Osteocyte (in vitro differentiated cells): ENCODE results near the gene ZNF830. TPM values are rescaled to one million over a fixed set of nuclear protein-coding genes. Genes with fewer than 3 reads are reported as not detected.

Experiments used
- DNase-seq: peaks from one replicate; pipeline ENCODE4 v3.0.0; 2021; ENCODE audit warnings: mixed read lengths; ENCODE audit not compliant: unreplicated experiment; ENCODE audit errors: extremely low spot score
- H3K27ac Mint-ChIP-seq: one replicate; pipeline ENCODE4 v1.8.0; 2021; ENCODE audit warnings: mild to moderate bottlenecking, mixed read lengths; ENCODE audit not compliant: unreplicated experiment
- H3K27me3 Mint-ChIP-seq: one replicate; pipeline ENCODE4 v1.8.0; 2021; ENCODE audit warnings: mixed read lengths; ENCODE audit not compliant: unreplicated experiment
- H3K36me3 Mint-ChIP-seq: one replicate; pipeline ENCODE4 v1.8.0; 2021; ENCODE audit warnings: mixed read lengths; ENCODE audit not compliant: unreplicated experiment
- H3K4me1 Mint-ChIP-seq: one replicate; pipeline ENCODE4 v1.8.0; 2021; ENCODE audit warnings: mixed read lengths; ENCODE audit not compliant: unreplicated experiment
- H3K4me3 Mint-ChIP-seq: one replicate; pipeline ENCODE4 v1.8.0; 2021; ENCODE audit warnings: mild to moderate bottlenecking, moderate library complexity, mixed read lengths; ENCODE audit not compliant: unreplicated experiment
- H3K9me3 Mint-ChIP-seq: one replicate; pipeline ENCODE4 v1.8.0; 2021; ENCODE audit warnings: mixed read lengths; ENCODE audit not compliant: unreplicated experiment
- total RNA-seq: library from RNA; stranded (reverse); gene quantifications from 2 replicates; pipeline ENCODE4 v1.2.1, GENCODE V29; 2021
- TF ChIP-seq, protein P1 (sequence below): fragments of 200-600 bp; sonication (generic); IDR thresholded peaks from 2 replicates; pipeline ENCODE4 v1.5.0; 2021; ENCODE audit warnings: antibody characterized with exemption, mild to moderate bottlenecking, moderate library complexity

The ZNF830 gene
- total RNA-seq, 1 donor from 2014 or later, result 17.5 TPM

DNA sequence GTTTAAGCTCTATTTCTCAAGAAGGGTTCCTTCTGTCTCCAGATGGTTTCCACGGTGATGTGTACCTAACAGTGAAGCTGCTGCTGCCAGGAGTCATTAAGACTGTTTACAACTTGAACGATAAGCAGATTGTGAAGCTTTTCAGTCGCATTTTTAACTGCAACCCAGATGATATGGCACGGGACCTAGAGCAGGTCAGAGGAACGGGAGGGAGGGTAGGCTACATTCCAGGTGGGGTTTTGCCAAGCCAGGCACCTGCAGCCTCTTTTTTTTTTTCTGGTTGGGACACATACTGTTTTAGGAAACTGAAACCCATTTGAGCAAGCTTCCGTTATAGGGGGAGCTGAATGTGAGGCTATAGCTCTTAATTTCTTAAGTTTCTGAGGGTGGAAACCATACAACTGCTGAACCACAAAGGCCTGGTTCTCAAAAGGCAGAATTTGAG, 29.6 kb downstream of the ZNF830 start:
- H3K9me3 Mint-ChIP-seq, result no peaks in the 10 kb centered on the region
- H3K4me3 Mint-ChIP-seq, result no peak overlapping the region
- no peak overlapping the region for H3K27ac Mint-ChIP-seq
- TF ChIP-seq, protein P1, sequence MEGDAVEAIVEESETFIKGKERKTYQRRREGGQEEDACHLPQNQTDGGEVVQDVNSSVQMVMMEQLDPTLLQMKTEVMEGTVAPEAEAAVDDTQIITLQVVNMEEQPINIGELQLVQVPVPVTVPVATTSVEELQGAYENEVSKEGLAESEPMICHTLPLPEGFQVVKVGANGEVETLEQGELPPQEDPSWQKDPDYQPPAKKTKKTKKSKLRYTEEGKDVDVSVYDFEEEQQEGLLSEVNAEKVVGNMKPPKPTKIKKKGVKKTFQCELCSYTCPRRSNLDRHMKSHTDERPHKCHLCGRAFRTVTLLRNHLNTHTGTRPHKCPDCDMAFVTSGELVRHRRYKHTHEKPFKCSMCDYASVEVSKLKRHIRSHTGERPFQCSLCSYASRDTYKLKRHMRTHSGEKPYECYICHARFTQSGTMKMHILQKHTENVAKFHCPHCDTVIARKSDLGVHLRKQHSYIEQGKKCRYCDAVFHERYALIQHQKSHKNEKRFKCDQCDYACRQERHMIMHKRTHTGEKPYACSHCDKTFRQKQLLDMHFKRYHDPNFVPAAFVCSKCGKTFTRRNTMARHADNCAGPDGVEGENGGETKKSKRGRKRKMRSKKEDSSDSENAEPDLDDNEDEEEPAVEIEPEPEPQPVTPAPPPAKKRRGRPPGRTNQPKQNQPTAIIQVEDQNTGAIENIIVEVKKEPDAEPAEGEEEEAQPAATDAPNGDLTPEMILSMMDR, result no peak
- DNase-seq, result no peak
- H3K27me3 Mint-ChIP-seq, result no peaks in the 10 kb centered on the region
- H3K4me1 Mint-ChIP-seq, result no peaks in the 10 kb centered on the region
- H3K36me3 Mint-ChIP-seq, result peaks cover 60% of the 10 kb centered on the region

DNA sequence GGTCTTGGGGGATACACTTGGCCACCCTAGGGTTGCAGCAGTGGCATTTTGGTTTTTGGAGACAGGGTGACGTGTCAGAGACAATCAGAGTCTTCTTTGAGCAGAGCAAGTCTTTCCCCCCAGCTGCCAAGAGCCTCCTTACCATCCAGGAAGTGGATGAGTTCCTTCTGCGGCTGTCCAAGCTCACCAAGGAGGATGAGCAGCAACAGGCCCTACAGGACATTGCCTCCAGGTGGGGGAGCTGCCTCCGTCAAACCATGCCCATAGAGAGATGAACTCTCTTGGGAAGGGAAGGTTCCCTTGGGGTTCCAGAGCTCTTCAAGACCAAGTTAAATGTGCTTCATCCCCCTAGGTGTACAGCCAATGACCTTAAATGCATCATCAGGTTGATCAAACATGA, 30.3 kb downstream of the ZNF830 start:
- H3K36me3 Mint-ChIP-seq, result peaks cover 57% of the 10 kb centered on the region
- H3K27ac Mint-ChIP-seq, result no peak overlapping the region
- H3K27me3 Mint-ChIP-seq, result no peaks in the 10 kb centered on the region

DNA sequence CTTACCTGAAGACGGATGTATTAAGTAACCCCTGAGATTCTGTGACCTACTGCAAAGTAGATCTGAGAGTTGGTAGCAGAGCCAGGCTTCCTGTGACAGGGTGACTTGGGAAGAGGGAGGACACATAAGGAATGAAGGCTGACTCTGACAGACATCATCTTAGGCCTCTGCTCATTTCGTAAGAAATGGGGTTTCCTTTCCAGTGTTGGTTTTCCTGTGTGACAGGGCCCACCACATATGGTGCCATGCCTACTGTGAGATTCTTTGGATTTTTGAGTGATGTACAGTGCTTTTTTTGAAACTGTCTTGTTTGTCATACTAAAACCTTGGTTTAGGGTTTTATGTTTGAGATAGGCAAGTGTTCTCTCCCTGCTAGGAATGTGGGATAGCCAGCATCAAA, 31.7 kb downstream of the ZNF830 start:
- Mint-ChIP-seq H3K36me3 (peaks cover 54% of the 10 kb centered on the region), H3K4me1 (peaks cover 12% of the 10 kb centered on the region), H3K27me3 (no peaks in the 10 kb centered on the region), H3K9me3 (no peaks in the 10 kb centered on the region), H3K4me3 (no peak overlapping the region), H3K27ac (no peak overlapping the region)
- TF ChIP-seq, protein P1, result no peak
- no peak for DNase-seq

More for the DNA sequence above, 30.3 kb downstream of the ZNF830 start:
- Mint-ChIP-seq H3K9me3 (no peaks in the 10 kb centered on the region), H3K4me3 (no peak overlapping the region), H3K4me1 (no peaks in the 10 kb centered on the region)
- DNase-seq, result no peak
- TF ChIP-seq, protein P1, result no peak

DNA sequence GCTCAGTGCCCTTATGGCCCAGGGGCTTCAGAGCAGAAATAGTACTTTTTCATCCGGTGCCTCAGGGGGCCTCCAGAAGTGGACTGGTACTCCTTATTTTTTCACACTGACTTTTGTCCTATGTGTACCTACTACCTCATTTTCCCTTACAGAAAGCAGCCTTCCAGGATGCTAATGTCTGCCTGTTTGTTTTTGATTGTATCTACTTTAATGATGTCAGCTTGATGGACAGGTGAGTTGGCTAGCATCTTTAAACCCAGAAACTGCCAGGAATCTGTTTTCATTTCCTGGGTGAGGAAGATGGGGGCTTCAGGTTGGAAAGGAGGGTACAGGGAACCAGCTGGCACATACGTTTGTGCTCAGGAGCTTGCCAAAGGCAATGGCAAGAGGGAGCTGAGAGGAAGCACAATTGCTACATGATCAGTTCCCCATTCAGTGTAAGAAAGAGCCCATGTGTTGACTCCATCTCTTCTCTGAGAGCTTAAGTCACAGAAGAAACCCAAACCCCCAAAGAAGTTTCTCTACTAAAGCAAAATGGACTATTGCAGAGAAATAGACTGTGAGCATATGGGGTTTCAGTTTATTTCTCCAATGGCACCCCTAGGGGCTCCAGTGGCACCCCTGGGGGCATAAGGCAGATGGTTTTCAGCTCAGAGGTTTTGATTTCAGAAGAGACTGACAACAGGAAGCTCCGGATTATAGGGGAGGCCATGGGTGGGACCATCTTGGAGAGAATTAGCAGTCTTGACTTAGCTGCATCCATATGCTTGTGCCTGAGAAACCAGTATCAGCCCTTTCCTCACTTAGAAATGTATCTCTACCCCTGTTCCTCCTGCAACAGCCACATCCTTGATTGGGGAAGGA, 35.3 kb downstream of the ZNF830 start:
- Mint-ChIP-seq H3K27me3 (no peaks in the 10 kb centered on the region), H3K27ac (peak overlapping the region; percentile 79), H3K36me3 (peaks cover 24% of the 10 kb centered on the region), H3K4me3 (no peak overlapping the region), H3K9me3 (no peaks in the 10 kb centered on the region), H3K4me1 (peaks cover 14% of the 10 kb centered on the region)
- no peak for DNase-seq
- TF ChIP-seq, protein P1, result no peak

DNA sequence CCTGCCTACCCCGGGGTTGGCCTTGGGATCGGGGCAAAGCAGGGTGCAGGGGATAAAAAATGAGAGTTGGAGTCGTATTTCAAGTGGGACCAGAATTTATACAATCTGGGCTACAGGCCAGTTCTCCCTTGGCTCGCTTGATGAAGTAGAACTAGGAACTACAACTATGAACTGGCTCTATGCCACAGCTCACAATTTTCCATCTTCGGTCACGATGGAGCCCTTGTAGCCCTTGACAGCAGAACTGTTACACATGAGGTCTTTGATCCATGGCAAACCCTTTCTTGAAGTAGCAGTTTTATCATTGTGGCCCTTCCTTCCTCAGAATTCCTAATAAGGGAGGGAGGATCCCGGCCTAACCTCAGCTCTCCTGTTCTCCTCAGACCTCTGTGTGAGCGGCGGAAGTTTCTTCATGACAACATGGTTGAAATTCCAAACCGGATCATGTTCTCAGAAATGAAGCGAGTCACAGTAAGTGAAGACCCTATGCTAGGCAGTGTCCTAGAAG, 36.1 kb downstream of the ZNF830 start:
- no peaks in the 10 kb centered on the region for H3K27me3 Mint-ChIP-seq
- H3K36me3 Mint-ChIP-seq, result peaks cover 19% of the 10 kb centered on the region
- DNase-seq, result no peak
- TF ChIP-seq, protein P1, result no peak
- H3K9me3 Mint-ChIP-seq, result no peaks in the 10 kb centered on the region
- H3K27ac Mint-ChIP-seq, result peak overlapping the region; percentile 79
- H3K4me3 Mint-ChIP-seq, result no peak overlapping the region
- H3K4me1 Mint-ChIP-seq, result peaks cover 14% of the 10 kb centered on the region
